ENCODE measurements around the gene TOR2A. TPM values are rescaled to one million over a fixed set of nuclear protein-coding genes. Genes with fewer than 3 reads are reported as not detected.
"Not testable (repeated sequence)": the region's sequence is repeated elsewhere in the genome, so short reads cannot be mapped to it uniquely, and the experiment has no call there.

TOR2A gene
- total and polyA plus RNA-seq, 2 donors (not counting 3 experiments of a cell fraction or from before 2014, with no cell fraction given) = 19.3 to 23.9 TPM

DNA sequence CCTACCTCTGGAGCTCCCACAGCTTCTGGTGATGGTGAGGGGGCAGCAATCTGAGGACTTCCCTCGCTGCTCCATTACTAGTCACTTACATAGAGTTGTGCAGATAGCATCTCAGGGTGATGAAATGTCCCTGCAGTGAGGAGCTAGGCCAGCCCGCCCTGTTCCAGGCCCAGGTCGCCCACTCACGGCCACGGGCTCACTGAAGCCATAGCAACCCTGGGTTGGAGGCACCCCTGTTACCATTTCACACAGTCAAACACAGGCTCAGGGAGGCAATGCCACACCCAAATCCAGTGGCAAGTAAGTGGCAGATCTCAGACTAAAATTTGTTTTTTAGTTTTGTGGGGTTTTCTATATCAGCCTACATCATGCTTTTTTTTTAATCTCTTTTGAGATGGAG is 23.7 kb upstream of the TOR2A start:
- no peak for DNase-seq (ENCODE audit: low read depth, low spot score)
- Histone ChIP-seq H3K4me2 (ENCODE audit: insufficient read depth, low read length) (no peak overlapping the region), H2AFZ (ENCODE audit: low read depth, low read length) (no peak overlapping the region), H3K27ac (ENCODE audit: insufficient read depth, low read depth, low read length) (no peak overlapping the region), H4K20me1 (replicated peaks; ENCODE audit: control insufficient read depth, extremely low read depth, insufficient read depth, low read length) (no peaks in the 10 kb centered on the region), H3K9me3 (replicated peaks; ENCODE audit: control insufficient read depth, insufficient read depth, low read length) (no peaks in the 10 kb centered on the region), H3K27me3 (ENCODE audit: control insufficient read depth in 2 of 2, insufficient read depth in 2 of 2, low read length in 2 of 2) (no peaks in the 10 kb centered on the region), H3K4me3 (replicated peaks in 1 of 3; ENCODE audit: insufficient read depth in 1 of 3, low read depth in 1 of 3, low read length in 3 of 3) (no peak overlapping the region), H3K9ac (replicated peaks; ENCODE audit: extremely low read depth, insufficient read depth, low read length) (no peak overlapping the region), H3K4me1 (ENCODE audit: control insufficient read depth, extremely low read depth, insufficient read depth, low read length) (peaks cover 42% of the 10 kb centered on the region), H3K36me3 (ENCODE audit: control insufficient read depth in 2 of 2, extremely low read depth in 1 of 2, insufficient read depth in 2 of 2, low read length in 2 of 2) (peaks cover 6 to 20% of the 10 kb centered on the region in 2 experiments), H3K79me2 (ENCODE audit: control insufficient read depth, insufficient read depth, low read length) (peaks cover 41% of the 10 kb centered on the region), H3K9me1 (replicated peaks; ENCODE audit: control insufficient read depth, extremely low read depth, insufficient read depth, low read length) (no peaks in the 10 kb centered on the region)
- ChIA-PET POLR2A (interaction anchor here (1.4 to 1.7 kb wide), 2 partner anchors 12 to 24 kb away, joined by 3 to 6 read pairs; no protein-coding TSS in a partner anchor), CTCF (interaction anchor here (0.6 to 0.9 kb wide), 2 partner anchors 24 to 108 kb away, joined by 3 read pairs; partner anchors contain the start of gene TOR2A)
- intact Hi-C loops (cut with micrococcal nuclease) (no loop called here), dilution Hi-C loops (cut with MboI; ENCODE audit: extremely low pct_ligation_motif_present, low sequenced_read_pairs) (no loop called here)
- FAIRE-seq = no peak
- TF ChIP-seq EZH2 (IDR thresholded peaks at IDR 0.05; ENCODE audit: borderline replicate concordance, low read depth, low read length, severe bottlenecking) = no peak
- TF ChIP-seq FOS (IDR thresholded peaks at IDR 0.05; ENCODE audit: borderline replicate concordance, insufficient read depth, low read length) = no peak
- TF ChIP-seq JUN (IDR thresholded peaks at IDR 0.05; ENCODE audit: borderline replicate concordance, insufficient read depth, insufficient read length, low read depth) = no peak
- no TSS peak for BruUV-seq (replicated peaks)

DNA sequence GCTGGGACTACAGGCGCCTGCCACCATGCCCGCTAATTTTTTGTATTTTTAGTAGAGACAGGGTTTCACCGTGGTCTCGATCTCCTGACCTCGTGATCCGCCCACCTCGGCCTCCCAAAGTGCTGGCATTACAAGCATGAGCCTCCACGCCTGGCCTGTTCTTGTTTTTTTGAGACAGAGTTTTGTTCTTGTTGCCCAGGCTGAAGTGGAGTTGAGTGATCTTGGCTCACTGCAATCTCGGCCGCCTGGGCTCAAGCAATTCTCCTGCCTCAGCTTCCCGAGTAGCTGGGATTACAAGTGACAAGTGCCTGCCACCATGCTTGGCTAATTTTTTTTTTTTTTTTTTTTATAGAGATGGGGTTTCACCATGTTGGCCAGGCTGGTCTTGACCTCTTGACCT is 21.7 kb upstream of the TOR2A start:
- dilution Hi-C loops (cut with MboI; ENCODE audit: extremely low pct_ligation_motif_present, low sequenced_read_pairs); H3K4me2 ChIP-seq (ENCODE audit: insufficient read depth, low read length); H3K9me1 ChIP-seq (replicated peaks; ENCODE audit: control insufficient read depth, extremely low read depth, insufficient read depth, low read length); intact Hi-C loops (cut with micrococcal nuclease); BruUV-seq (replicated peaks); H3K9ac ChIP-seq (replicated peaks; ENCODE audit: extremely low read depth, insufficient read depth, low read length); H3K27me3 ChIP-seq (ENCODE audit: control insufficient read depth in 2 of 2, insufficient read depth in 2 of 2, low read length in 2 of 2); DNase-seq (ENCODE audit: low read depth, low spot score); H4K20me1 ChIP-seq (replicated peaks; ENCODE audit: control insufficient read depth, extremely low read depth, insufficient read depth, low read length); H3K9me3 ChIP-seq (replicated peaks; ENCODE audit: control insufficient read depth, insufficient read depth, low read length); H3K27ac ChIP-seq (ENCODE audit: insufficient read depth, low read depth, low read length); H2AFZ ChIP-seq (ENCODE audit: low read depth, low read length); H3K4me3 ChIP-seq (replicated peaks in 1 of 3; ENCODE audit: insufficient read depth in 1 of 3, low read depth in 1 of 3, low read length in 3 of 3): not testable (repeated sequence)
- peaks cover 21% of the 10 kb centered on the region for H3K4me1 ChIP-seq (ENCODE audit: control insufficient read depth, extremely low read depth, insufficient read depth, low read length)
- H3K79me2 ChIP-seq (ENCODE audit: control insufficient read depth, insufficient read depth, low read length) = peaks cover 50% of the 10 kb centered on the region
- H3K36me3 ChIP-seq (ENCODE audit: control insufficient read depth in 2 of 2, extremely low read depth in 1 of 2, insufficient read depth in 2 of 2, low read length in 2 of 2) = peaks cover 8 to 25% of the 10 kb centered on the region in 2 experiments
- ChIA-PET CTCF (interaction anchor here (0.7 to 2.6 kb wide), 8 partner anchors 13 to 156 kb away, joined by 3 to 16 read pairs (median 4); partner anchors contain the start of genes CDK9 and TOR2A), POLR2A (interaction anchor here (0.7 to 0.8 kb wide), 2 partner anchors 14 to 25 kb away, joined by 3 to 5 read pairs; no protein-coding TSS in a partner anchor)
- peak; percentile 74 for FAIRE-seq

Data from endothelial cell of umbilical vein (primary cell).